Activated CD8-positive, alpha-beta memory T cell treated with anti-CD3 and anti-CD28 coated beads for 48 hours (primary cell): ENCODE measurements around the gene NTN5.
"Not testable (repeated sequence)": the region's sequence is repeated elsewhere in the genome, so short reads cannot be mapped to it uniquely, and the experiment has no call there.

Source experiments
- DNase-seq, 3 experiments: peaks; one replicate each; pipeline ENCODE4 v3.0.0-alpha.2; 2020; ENCODE audit warnings: low read depth in 2 of 3, low spot score in 2 of 3

The NTN5 gene

DNA sequence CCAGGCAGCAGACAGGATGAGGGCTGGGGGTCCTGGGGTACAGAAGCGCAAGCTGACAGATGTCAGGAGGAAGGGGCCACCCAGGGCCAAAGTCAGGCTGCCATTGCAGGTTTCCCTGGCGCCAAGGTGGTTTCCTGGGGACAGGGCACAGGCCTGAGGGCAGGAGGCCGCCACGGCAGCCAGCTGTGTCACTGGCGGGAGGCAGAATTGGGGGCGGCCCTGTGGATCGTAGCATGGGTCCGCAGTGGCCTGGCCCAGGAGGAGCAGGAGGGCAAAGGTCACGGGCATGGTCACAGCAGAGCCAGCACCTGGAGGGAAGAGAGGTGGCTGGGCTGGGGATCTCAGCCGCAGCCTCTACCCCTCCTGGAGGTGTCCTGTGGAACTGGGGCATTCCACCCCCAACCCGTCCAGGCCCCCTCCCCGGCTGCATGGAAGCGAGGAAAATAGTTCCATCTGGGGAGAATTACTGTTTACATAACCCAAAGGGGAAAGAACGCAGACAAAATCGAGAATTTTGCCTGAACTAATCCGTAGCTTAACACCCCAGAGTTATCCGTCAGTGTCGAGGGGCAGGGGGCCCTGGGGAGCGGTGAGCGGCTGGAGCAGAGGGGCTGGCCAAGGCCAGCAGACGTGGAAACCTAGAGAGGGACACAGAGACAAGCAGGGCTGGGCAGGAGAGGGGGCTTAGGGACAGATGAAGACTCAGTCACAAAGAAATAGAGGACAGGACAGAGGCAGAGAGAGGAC lies 1.9 kb downstream of the NTN5 start:
- no peak for DNase-seq

DNA sequence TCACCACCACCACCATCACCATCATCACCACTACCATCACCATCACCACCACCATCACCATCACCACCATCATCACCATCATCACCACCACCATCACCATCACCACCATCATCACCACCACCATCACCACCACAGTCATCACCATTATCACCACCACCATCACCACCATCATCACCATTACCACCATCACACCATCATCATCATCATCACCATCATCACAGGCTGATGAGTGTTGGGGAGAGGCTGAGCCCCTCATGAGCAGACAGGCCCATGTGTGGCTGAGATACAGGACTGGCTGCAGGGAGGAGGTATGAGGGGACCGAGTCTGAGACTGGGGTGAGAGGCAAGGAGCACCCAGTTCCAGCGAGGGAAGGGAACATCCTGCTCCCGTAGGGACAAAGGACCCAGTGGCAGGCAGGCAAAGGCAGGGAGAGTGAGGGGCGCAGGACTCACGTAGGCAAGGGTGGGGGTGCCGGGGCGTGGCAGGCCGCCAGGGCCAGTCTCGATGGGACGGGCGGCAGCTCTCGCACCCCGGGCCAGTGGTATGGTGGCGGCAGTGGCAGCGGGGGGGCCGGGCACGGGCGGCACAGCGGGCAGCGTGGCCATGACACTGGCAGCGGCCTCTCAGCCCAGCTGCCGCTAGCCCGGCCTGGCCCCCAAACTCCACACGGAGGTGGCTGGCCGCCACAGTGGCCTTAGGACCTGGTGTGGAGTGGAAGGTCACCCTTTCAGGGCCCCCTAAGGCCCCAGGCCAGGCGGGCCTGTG lies 2.7 kb downstream of the NTN5 start:
- DNase-seq: no peak

DNA sequence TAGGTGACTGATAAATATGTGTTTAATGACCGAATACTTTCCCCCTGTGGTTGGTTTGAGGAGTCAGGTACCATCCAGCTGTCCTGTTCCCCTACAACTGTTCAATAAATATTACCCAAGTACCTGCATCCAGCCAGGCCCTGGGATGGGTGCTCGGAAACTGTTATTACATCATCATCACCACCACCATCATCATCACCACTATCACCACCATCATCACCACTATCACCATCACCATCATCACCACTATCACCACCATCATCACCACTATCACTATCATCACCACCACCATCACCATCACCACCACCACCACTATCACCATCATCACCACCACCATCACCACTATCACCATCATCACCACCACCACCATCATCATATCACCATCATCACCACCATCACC lies 4.1 kb downstream of the NTN5 start:
- no peak for DNase-seq

DNA sequence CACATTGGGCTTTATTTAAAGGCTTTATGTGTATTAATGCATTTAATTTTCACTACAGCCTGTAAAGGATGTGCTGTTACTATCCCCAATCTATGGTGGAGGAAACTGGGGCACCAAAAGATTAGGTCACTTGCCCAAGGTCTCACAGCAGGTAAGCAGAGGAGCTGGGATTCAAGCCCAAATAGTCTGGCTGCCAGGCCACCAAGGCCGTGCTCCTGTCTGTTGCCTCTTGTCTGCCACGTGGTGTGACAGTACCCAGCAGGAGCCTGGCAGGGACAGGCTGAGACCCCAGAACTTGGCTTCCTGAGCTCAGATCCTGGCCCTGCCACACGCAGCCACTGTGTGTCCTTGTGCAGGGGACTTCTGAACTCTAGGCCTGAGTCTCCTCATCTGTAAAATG lies 4.5 kb downstream of the NTN5 start:
- DNase-seq: no peak

DNA sequence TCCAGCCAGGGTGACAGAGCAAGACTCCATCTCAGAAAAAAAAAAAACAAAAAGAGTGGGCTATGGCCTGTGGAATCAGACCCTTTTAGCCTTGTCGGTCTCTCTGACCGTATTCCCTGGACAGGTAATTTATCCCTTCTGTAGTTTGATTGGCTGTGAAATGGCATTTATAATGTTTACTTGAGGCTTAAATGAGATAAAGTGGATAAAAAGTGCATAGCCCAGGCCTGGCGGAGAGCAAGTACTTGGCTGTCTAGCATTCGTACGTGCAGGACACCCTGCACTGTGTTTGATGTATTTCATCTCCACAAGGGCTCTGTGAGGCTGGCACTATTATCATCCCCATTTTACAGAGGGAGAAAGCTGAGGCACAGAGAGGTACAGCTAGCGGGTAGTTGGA lies 7.0 kb downstream of the NTN5 start:
- no peak for DNase-seq

DNA sequence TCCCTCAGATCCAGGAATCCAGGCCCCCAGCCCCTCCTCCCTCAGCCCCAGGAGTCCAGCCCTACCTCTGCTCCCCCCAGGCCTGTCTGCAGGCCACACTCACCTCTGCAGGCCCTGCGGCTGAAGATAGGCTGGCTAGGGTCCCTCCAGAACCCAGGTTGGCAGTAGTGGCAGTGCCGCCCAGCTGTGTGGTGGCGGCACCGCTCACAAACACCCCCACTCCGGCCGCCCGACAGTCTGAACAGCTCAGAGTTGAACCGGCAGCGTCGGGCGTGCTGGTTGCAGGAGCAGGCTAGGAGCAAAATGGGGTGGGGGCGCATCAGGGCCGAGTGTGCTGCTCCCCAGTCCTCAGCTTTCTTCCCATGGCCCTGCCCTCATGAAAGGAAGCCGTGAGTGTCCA lies 8.3 kb downstream of the NTN5 start:
- DNase-seq: no peak

DNA sequence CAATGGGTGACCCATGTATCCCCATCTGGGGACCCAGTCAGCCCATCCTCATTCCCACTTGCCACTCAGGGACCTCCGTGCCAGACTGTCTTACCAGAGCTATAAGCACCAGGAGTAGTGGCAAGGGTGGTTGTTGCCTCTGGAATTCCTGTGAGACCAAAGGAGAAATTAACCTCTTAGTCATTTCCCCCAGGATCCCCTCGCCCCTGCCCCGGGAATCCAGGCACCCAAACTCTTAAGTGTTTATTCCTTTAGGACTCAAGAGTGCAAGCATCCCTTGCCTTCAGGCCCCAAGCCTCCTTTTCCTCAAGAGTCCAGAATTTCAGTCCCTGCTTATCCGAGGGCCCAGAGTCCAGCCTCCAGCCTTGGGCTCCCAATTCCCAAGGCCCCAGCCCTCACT lies 9.2 kb downstream of the NTN5 start:
- no peak for DNase-seq

DNA sequence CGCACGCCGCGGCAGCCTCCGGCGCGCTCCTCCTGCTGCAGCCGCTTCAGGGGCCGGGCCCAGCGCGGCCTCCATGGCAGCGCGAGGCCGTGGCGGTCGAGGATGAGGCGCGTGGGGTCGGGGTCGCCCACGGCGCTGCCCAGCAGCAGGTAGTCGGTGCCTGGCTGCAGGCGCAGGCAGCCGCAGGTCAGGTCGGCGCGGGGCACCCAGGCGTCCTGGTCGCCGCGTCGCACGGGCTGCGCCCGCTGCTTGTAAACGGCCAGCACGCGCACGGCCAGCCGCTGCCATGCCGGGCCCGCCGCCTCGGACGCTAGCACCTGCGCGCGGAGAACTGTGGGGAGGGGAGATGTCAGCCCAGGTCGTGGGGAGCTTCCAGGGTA lies 11.1 kb downstream of the NTN5 start:
- DNase-seq: no peak

DNA sequence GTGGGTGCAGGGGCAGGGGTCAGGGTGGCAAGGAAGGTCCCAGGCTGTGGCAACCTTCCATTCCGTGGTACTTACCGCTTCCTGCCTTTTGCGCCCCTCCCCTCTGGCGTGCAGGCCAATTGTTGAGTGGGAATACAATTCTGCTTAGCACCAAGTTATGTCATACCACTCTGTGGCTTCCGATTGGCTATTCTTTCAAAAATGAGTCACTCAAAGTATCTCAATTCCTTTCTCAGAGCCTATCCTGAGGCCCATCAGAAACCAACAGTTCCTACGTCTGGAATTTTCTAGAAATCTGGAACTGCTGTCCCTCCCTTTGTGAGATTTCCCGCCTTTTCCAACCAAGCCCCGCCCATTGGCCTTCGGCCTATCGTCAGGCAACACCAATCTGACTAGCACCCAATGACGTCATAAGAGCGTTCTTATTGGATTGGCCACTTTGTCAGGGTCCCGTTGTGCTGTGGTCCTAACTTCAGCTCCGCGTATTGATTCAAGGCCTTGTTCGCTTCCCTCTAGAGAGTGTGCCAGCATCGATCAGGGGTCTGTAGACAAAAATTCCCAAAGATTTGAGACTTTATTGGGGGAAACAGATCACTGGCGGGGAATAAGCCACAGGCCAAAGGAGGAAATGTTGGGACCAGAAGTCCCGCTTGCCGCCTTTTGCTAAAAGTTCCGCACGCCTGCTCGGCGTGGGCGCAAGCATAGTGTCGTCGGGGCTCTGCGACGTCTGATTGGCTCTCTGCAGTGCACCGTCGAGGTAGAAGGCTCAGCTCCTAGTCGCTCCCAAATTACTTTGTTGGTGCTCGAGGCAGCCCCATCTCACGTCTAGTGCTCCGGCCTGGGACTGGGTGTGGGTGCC lies 11.7 kb downstream of the NTN5 start:
- peak; percentile 48 to 74 (median 63) for DNase-seq

DNA sequence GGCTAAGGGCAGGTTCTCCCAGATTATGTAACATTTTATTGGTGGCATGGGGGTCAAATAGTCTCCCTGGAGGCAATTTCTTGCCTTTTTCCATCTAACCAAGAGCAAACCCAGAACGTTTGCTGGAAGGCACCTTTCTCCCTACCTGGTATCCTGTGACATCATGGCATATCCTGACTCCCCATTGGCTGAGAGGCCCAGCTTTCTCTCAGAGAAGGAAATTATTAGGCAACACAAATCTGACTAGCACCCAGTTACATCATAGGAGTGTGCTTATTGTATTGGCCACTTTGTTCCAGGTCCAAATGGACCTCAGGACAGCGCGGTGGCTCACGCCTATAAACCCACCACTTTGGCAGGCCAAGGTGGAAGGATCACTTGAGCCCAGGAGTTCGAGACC lies 13.0 kb downstream of the NTN5 start:
- no peak for DNase-seq

DNA sequence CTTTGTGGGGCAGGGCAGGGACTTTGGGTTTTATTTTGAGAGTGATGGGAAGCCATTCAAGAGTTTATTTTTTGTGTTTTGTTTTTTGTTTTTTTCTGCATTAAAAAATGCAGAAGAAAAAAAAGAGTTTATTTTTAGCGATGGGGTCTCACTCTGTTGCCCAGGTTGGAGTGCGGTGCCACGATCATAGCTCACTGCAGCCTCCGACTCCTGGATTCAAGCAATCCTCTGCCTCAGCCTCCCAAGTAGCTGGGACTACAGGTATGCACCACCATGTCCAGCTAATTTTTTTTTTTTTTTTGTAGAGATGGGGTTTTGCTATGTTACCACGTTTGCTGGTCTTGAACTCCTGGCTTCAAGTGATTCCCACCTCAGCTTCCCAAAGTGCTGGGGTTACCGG lies 14.3 kb downstream of the NTN5 start:
- DNase-seq: no peak

DNA sequence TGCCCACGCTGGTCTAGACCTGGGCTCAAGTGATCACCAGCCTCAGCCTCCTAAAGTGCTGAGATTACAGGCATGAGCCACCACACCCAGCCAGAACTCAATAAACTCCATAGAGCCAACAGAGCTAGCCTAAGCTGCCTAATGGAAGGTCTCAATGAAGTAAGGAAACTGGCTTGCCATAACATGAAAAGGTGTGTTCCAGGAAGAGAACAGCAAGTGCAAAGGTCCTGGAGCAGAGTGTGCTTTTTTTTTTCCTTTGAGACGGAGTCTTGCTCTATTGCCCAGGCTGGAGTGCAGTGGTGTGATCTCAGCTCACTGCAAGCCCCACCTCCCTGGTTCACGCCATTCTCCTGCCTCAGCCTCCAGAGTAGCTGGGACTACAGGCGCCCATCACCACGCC lies 15.0 kb downstream of the NTN5 start:
- not testable (repeated sequence) for DNase-seq

DNA sequence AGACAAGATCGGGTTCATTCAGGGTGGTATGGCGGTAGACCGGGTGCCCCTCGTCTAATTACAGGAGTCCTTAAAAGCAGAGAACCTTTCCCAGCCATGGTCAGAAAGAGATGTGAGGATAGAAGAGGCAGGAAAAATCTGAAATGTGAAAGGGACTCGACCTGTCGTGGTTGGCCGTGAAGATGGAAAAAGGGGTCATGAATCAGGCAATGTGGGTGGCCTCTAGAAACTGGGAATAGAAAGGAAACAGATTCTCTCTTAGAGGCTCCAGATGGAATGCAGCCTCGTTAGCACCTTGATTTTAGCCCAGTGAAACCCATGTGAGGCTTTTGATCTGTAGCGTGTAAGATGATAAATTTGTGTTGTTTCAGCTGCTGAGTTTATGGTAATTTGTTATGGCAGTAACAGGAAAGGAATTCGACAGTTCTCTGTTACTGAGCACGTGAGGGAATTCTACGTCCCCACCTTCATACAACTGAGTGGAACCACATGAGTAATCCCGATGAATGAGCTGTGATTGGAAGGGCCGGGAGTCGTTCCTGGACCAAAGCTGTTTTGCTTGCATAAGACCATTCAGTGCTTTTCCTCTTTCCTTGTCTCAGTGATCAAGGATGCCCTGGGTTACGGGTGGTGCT lies 15.9 kb downstream of the NTN5 start:
- no peak for DNase-seq

DNA sequence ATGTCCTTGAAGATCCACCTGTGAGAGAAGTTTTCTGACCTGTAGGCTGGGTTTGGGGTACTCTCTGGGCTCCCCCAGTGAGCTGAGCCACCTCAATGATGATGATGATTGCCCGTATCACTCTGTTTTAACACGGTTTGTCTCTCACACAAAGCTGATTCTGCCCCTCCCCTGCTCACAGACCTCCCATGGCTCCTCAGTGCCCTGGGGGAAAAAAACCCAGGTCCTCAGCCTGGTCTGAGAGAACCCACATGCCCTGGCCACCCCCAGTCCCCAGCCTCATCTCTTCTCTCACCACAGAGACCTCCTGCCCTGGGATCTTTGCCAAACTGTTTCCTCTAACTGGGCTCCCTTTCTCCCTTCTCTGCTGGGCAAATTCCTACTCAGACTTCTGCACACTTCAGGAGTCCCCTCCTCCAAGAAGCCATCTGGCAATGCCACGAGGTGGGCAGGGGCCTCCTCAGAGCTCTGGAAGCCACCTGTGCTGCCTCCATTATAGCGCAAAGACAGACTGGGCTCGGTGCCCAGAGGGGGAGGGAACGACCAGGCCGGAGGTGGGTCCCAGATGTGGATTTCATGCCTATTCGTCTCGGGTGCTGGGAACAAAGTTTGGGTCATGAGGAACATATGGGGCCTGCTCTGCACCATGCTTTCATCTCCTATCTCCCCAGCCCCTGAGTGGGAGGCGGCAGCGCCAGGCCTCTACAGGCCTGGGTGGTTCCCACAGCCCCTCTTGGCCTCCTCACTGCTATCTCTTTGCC lies 18.3 kb downstream of the NTN5 start:
- DNase-seq: no peak

DNA sequence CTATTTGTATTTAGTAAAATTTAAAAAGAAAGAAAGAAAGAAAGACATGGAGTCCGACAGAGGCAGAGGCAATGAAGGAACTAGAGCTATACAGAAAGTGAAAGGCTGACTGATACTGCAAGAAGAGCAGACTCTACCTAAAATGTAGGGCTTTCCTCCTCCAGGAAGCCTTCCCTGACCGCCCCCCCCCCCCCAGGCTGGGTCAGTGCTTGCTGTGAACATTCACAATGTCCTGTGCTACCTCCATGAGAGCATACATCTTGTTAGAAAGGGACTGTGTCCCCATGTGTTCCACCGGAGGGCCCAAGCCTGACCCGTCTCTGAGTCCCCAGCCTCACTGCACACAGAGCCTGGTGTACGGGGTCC lies 21.2 kb downstream of the NTN5 start:
- no peak for DNase-seq

DNA sequence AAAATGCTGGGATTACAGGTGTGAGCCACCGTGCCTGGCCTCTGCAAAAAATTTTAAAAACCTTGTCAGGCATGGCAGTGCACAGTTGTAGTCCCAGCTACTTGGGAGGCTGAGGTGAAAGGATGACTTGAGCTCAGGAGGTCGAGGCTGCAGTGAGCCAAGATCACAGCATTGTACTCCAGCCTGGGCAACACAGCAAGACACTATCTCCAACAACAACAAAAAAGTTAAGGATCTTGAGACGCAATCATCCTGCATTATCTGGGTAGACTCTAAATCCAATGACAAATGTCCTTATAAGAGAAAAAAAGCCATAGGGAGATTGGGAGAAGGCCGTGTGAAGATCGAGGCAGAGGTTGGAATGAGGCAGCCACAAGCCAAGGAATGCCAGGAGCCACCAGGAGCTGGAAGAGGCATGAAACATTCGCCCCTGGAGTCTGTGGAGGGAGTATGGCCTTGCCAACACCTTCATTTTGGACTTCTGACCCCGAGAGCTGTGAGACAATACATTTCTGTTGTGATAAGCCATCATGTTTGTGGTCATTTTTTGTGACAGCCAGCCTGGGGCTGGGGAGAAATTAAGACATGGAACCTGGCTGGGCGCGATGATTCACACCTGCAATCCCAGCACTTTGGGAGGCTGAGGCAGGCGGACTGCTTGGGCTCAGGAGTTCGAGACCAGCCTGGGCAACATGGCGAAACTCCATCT lies 21.7 kb downstream of the NTN5 start:
- DNase-seq: no peak

DNA sequence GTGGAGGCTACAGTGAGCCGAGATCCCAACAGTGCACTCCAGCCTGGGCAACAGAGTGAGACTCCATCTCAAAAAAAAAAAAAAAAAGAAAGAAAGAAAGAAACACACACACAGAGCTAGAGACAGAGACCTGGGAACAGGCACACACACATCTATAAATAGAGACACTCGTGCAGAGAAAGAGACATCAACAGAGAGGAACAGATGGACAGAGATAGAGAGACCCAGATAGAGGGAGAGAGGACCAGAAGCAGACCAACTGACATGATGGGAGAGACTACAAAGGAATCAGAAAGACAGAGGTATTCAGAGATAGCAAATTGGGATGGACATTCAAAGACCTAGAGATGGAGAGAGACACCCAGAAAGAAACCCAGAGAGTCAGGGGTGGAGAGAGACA lies 24.7 kb downstream of the NTN5 start:
- no peak for DNase-seq

DNA sequence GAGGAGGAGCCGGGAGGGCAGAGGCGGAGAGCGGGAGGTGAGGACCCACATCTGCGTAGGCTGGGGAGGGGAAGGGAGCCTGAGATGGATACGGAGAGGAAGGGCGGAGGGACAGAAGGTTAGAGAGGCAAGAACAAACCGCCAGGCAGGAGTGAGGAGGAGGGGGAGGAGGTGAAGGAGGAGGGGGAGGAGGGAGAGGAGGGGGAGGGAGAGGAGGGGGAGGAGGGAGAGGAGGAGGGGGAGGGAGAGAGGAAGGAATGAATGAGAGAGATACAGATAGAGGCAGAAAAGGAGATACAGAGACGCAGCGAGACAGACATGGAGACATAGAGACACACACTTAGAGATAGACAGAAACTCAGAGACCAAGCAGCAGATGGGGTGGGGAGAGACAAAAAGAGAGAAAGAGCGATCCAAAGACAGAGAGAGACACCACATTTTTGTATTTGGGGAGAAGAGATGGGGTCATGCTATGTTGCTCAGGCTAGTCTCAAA lies 26.0 kb downstream of the NTN5 start:
- no peak for DNase-seq

DNA sequence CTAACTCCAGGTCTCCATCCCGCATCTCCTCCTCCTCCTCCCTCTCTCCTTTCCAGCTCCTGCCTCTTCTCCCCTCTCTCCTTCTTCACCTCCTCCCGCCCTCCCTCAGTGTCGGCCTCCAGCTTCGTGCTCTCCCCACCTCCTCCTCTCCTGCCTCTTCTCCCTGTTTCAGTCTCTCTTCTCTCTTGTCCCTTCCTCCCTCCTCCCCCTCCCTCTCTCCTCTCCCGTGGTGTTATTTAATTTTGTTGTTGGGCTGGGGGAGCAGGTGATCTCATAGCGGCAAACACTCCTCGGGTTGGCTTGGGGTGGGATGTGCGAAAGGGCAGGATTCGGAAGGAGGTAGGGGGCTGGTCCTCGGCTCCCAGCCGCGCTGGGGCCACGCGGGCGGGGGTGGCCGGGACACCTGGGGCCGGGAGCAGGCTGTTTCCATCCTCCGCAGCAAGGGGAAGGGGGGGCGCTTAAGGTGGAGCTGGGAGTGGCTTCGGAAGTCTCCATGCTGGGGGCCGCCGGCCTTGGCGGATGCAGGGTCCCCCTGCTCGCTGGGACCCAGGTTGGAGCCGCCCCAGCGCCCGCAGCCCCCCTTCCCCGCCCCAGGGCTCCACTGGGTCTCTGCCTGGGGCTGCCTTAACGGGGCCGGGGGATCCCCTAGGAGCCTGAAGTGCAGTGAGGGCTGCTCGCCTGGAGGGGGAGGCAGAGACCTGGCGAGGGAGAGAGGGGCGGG lies 26.7 kb downstream of the NTN5 start, which contains the start of gene CA11:
Gene CA11, minus strand, starts transcription at position 187 of the 721 bp plus-strand sequence. CDS start 555 bp downstream, outside the sequence.
- peak; percentile 78 to 94 (median 82) for DNase-seq
